Naive thymus-derived CD4-positive, alpha-beta T cell (primary cell): Measurements from ENCODE around the gene CSTPP1. TPM values are rescaled to one million over a fixed set of nuclear protein-coding genes. Genes with fewer than 3 reads are reported as not detected.

ENCODE experiments used
- ATAC-seq: fragments of 150-1000 bp; cut with Tn5 transposase; 2 replicates; pipeline ENCODE4 v1.10.0; 2021; ENCODE audit warnings: mild to moderate bottlenecking, moderate library complexity
- CTCF ChIA-PET: fragments of 350-600 bp; sonication (Branson Sonifier 250); formaldehyde crosslinking; loops from one replicate; lab custom pipeline; 2021; ENCODE audit warnings: antibody characterized with exemption; lab: Charles Lee
- POLR2A ChIA-PET: fragments of 350-600 bp; sonication (Branson Sonifier 250); formaldehyde crosslinking; loops from one replicate; lab custom pipeline; 2021; ENCODE audit warnings: antibody characterized with exemption, inconsistent platforms; lab: Charles Lee
- DNase-seq, 9 donors: peaks; one replicate each; pipeline versions ENCODE4 v3.0.0 to v3.0.0-alpha.2; 2020 to 2022; ENCODE audit warnings: mixed read lengths in 1 of 9
- H3K27ac ChIP-seq: one replicate; pipeline ENCODE4 v1.7.0; 2013; ENCODE audit warnings: mild to moderate bottlenecking, low read depth, low read length, moderate library complexity
- H3K27me3 ChIP-seq, 2 donors: one replicate each; pipeline ENCODE4 v1.7.0; 2013; ENCODE audit warnings: low read length in 2 of 2, mild to moderate bottlenecking in 2 of 2, moderate library complexity in 2 of 2; ENCODE audit not compliant: control insufficient read depth in 2 of 2, insufficient read depth in 2 of 2
- H3K36me3 ChIP-seq, 3 experiments: 1 replicate in 2 of 3; 2 replicates in 1 of 3; pipeline ENCODE4 v1.7.0; 2013; ENCODE audit warnings: low read length in 3 of 3, mild to moderate bottlenecking in 3 of 3, moderate library complexity in 1 of 3; ENCODE audit not compliant: insufficient read depth in 3 of 3, control insufficient read depth in 2 of 3
- H3K4me1 ChIP-seq, 2 donors: one replicate each; pipeline ENCODE4 v1.7.0; 2013; ENCODE audit warnings: low read length in 2 of 2, mild to moderate bottlenecking in 2 of 2, moderate library complexity in 1 of 2; ENCODE audit not compliant: control insufficient read depth in 2 of 2, insufficient read depth in 2 of 2
- H3K4me3 ChIP-seq: 2 replicates; pipeline ENCODE4 v1.7.0; 2013; ENCODE audit warnings: mild to moderate bottlenecking, low read length
- H3K9me3 ChIP-seq, 3 experiments: 1 replicate in 2 of 3; 2 replicates in 1 of 3; pipeline ENCODE4 v1.7.0; 2013; ENCODE audit warnings: low read length in 3 of 3; ENCODE audit not compliant: control insufficient read depth in 2 of 3
- H3K27ac Mint-ChIP-seq, 9 donors: one replicate each; pipeline ENCODE4 v1.8.0; 2020 to 2022; ENCODE audit warnings: mixed read lengths in 9 of 9, mild to moderate bottlenecking in 8 of 9, moderate library complexity in 5 of 9, inconsistent platforms in 2 of 9
- H3K27me3 Mint-ChIP-seq, 5 donors: one replicate each; pipeline ENCODE4 v1.8.0; 2021 to 2022; ENCODE audit warnings: mixed read lengths in 5 of 5, mild to moderate bottlenecking in 1 of 5
- H3K36me3 Mint-ChIP-seq, 5 donors: one replicate each; pipeline ENCODE4 v1.8.0; 2020 to 2022; ENCODE audit warnings: mixed read lengths in 5 of 5, mild to moderate bottlenecking in 3 of 5, inconsistent platforms in 1 of 5
- H3K4me1 Mint-ChIP-seq, 7 donors: one replicate each; pipeline ENCODE4 v1.8.0; 2020 to 2022; ENCODE audit warnings: mixed read lengths in 7 of 7, mild to moderate bottlenecking in 3 of 7, inconsistent platforms in 1 of 7
- H3K4me3 Mint-ChIP-seq, 10 donors: one replicate each; pipeline ENCODE4 v1.8.0; 2020 to 2022; ENCODE audit warnings: mild to moderate bottlenecking in 10 of 10, mixed read lengths in 10 of 10, moderate library complexity in 6 of 10, inconsistent platforms in 2 of 10
- H3K9me3 Mint-ChIP-seq, 11 donors: one replicate each; pipeline ENCODE4 v1.8.0; 2020 to 2022; ENCODE audit warnings: mixed read lengths in 11 of 11, mild to moderate bottlenecking in 4 of 11, inconsistent platforms in 1 of 11, moderate library complexity in 1 of 11
- intact Hi-C, 2 donors: fragments of 100-400 bp; cut with micrococcal nuclease; formaldehyde crosslinking; loops; one replicate each; pipeline ENCODE4 v1.15.1; 2023
- polyA plus RNA-seq, 2 donors: library from polyadenylated mRNA; unstranded; fragments of 300-500 nt; fragmentation: Illumina TruSeq; gene quantifications; one replicate each; pipeline ENCODE4 v1.2.3, GENCODE V29; 2021
- total RNA-seq, 6 experiments: library from RNA in 5 of 6; stranded (reverse) in 5 of 6; gene quantifications; 1 replicate in 5 of 6; 2 replicates in 1 of 6; pipeline ENCODE4 v1.2.3 and lab custom pipeline; 2021 to 2026

CSTPP1 gene
- total and polyA plus RNA-seq, 7 experiments from 2014 or later = 9.3 to 18.6 (median 16.1) TPM

- Mint-ChIP-seq H3K27me3 (peaks cover 0 to 4% (median 0%) of the 10 kb centered on the region in 5 donors), H3K4me3 (no peak overlapping the region), H3K27ac (no peak overlapping the region), H3K4me1 (no peaks in the 10 kb centered on the region), H3K9me3 (peaks cover 0 to 2% (median 0%) of the 10 kb centered on the region in 11 donors), H3K36me3 (no peaks in the 10 kb centered on the region)
- Histone ChIP-seq H3K9me3 (no peaks in the 10 kb centered on the region), H3K4me3 (no peak overlapping the region), H3K27me3 (no peaks in the 10 kb centered on the region), H3K27ac (no peak overlapping the region), H3K4me1 (no peaks in the 10 kb centered on the region), H3K36me3 (no peaks in the 10 kb centered on the region)
- intact Hi-C loops = no loop called here
- ATAC-seq (no peak), DNase-seq (no peak)
- ChIA-PET CTCF (no interaction called here), POLR2A (no interaction called here)
These were observed 38.0 kb upstream of the CSTPP1 start for GRCh38 chr11:46898396-46899095.

DNA sequence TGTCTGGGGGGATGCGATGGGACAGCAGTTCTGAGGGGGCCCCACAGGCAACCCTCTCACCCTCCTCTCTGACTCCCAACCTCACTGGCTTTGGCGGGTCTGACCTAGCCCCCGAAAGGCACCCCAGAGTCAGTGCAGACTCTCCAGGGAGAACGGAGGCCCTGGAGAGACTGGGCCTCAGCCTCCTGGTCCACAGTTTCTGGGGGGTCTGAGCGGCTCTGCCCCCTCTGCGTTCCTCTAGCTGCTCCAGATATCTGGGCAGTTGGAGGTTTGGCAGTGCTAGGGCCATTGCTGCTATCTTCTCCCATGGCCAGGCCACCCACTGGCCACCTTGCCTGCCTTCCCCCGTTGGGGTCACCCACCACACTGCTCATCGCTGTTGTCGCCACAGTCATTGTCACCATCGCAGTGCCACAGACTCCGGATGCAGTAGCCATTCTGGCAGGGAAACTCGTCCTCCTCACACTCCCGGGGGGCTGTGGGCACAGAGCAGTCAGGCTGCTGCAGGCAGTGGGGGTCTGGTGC lies 37.0 kb upstream of the CSTPP1 start:
- no peaks in the 10 kb centered on the region for H3K4me1 Mint-ChIP-seq
- Histone ChIP-seq H3K27me3 (no peaks in the 10 kb centered on the region), H3K4me3 (no peak overlapping the region), H3K27ac (no peak overlapping the region), H3K9me3 (no peaks in the 10 kb centered on the region), H3K36me3 (no peaks in the 10 kb centered on the region), H3K4me1 (no peaks in the 10 kb centered on the region)
- peaks cover 0 to 5% (median 4%) of the 10 kb centered on the region in 5 donors for H3K27me3 Mint-ChIP-seq
- intact Hi-C loops = no loop called here
- ChIA-PET POLR2A (no interaction called here), CTCF (no interaction called here)
- no peak overlapping the region for H3K4me3 Mint-ChIP-seq
- ATAC-seq (no peak), DNase-seq (no peak)
- H3K36me3 Mint-ChIP-seq = no peaks in the 10 kb centered on the region
- peaks cover 0 to 2% (median 0%) of the 10 kb centered on the region in 11 donors for H3K9me3 Mint-ChIP-seq
- no peak overlapping the region for H3K27ac Mint-ChIP-seq

GRCh38 chr11:46900091-46900746 lies 36.3 kb upstream of the CSTPP1 start:
- DNase-seq (no peak), ATAC-seq (no peak)
- Mint-ChIP-seq H3K27me3 (peaks cover 0 to 5% (median 4%) of the 10 kb centered on the region in 5 donors), H3K4me1 (no peaks in the 10 kb centered on the region), H3K27ac (no peak overlapping the region), H3K36me3 (no peaks in the 10 kb centered on the region), H3K4me3 (no peak overlapping the region), H3K9me3 (peaks cover 0 to 2% (median 0%) of the 10 kb centered on the region in 11 donors)
- intact Hi-C loops = no loop called here
- H3K27ac ChIP-seq = no peak overlapping the region
- H3K4me1 ChIP-seq = no peaks in the 10 kb centered on the region
- no peaks in the 10 kb centered on the region for H3K9me3 ChIP-seq
- ChIA-PET CTCF (no interaction called here), POLR2A (no interaction called here)
- H3K4me3 ChIP-seq = no peak overlapping the region
- H3K27me3 ChIP-seq = no peaks in the 10 kb centered on the region
- H3K36me3 ChIP-seq = no peaks in the 10 kb centered on the region

GRCh38 chr11:46901156-46901555 lies 35.4 kb upstream of the CSTPP1 start:
- no peaks in the 10 kb centered on the region for H3K4me1 ChIP-seq
- H3K27me3 ChIP-seq = no peaks in the 10 kb centered on the region
- intact Hi-C loops = no loop called here
- H3K9me3 ChIP-seq = no peaks in the 10 kb centered on the region
- Mint-ChIP-seq H3K27me3 (peaks cover 0 to 8% (median 4%) of the 10 kb centered on the region in 5 donors), H3K4me3 (no peak overlapping the region), H3K4me1 (no peaks in the 10 kb centered on the region), H3K9me3 (peaks cover 0 to 3% (median 0%) of the 10 kb centered on the region in 11 donors), H3K36me3 (no peaks in the 10 kb centered on the region), H3K27ac (no peak overlapping the region)
- ChIA-PET POLR2A (no interaction called here), CTCF (no interaction called here)
- H3K27ac ChIP-seq = no peak overlapping the region
- ATAC-seq (no peak), DNase-seq (no peak)
- H3K4me3 ChIP-seq = no peak overlapping the region
- no peaks in the 10 kb centered on the region for H3K36me3 ChIP-seq

DNA sequence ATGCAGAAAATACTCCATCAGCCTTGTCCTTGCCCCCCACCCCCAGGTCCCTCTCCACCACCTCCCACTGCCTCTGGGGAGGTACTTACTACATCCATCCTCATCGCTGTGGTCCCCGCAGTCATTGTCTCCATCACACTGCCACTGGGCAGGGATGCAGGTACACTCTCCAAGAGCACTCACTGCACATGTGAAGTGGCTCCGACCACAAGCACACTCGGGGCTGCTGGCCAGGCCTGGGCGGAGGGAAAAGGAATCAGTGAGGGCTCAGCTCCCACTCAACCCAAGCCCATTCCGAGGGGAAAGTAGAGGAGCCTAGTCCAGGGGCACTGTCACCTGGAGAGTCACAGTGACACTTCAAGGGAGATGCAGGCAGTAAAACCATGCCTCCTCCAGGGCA lies 33.9 kb upstream of the CSTPP1 start:
- Mint-ChIP-seq H3K9me3 (peaks cover 0 to 3% (median 0%) of the 10 kb centered on the region in 11 donors), H3K4me3 (no peak overlapping the region), H3K4me1 (no peaks in the 10 kb centered on the region), H3K27ac (no peak overlapping the region), H3K27me3 (peaks cover 0 to 20% (median 4%) of the 10 kb centered on the region in 5 donors), H3K36me3 (no peaks in the 10 kb centered on the region)
- CTCF ChIA-PET = no interaction called here
- ATAC-seq = no peak
- Histone ChIP-seq H3K27me3 (no peaks in the 10 kb centered on the region), H3K4me1 (no peaks in the 10 kb centered on the region), H3K4me3 (no peak overlapping the region), H3K36me3 (no peaks in the 10 kb centered on the region), H3K27ac (no peak overlapping the region), H3K9me3 (no peaks in the 10 kb centered on the region)
- no peak for DNase-seq
- intact Hi-C loops = no loop called here
- POLR2A ChIA-PET = no interaction called here

DNA sequence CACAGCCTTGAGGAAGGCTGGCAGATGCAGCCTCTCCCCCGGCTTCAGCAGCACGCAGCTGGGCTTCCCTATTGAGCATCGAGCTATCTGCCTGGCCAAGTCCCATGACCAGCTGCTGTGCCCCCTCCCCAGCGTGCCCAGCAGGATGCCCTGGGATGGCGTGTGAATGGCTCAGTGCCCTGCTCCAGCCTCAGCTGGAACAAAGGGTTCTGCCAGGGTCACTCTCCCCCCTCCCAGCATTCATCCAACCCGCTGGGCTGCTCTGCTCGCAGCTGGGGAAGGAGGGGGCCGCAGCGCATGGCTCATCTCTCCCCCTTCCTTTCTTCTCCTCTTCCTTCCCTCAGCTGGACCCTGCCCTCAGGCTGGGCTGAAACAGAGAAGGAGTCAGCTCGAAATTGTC lies 32.7 kb upstream of the CSTPP1 start:
- no peak overlapping the region for H3K4me3 Mint-ChIP-seq
- no peaks in the 10 kb centered on the region for H3K36me3 ChIP-seq
- POLR2A ChIA-PET = no interaction called here
- ATAC-seq (no peak), DNase-seq (no peak)
- CTCF ChIA-PET = no interaction called here
- no peaks in the 10 kb centered on the region for H3K4me1 ChIP-seq
- no peak overlapping the region for H3K4me3 ChIP-seq
- H3K27ac Mint-ChIP-seq = no peak overlapping the region
- H3K36me3 Mint-ChIP-seq = no peaks in the 10 kb centered on the region
- peaks cover 0 to 3% (median 0%) of the 10 kb centered on the region in 11 donors for H3K9me3 Mint-ChIP-seq
- H3K4me1 Mint-ChIP-seq = no peaks in the 10 kb centered on the region
- no peaks in the 10 kb centered on the region for H3K9me3 ChIP-seq
- H3K27me3 ChIP-seq = no peaks in the 10 kb centered on the region
- peaks cover under 1 to 25% (median 2%) of the 10 kb centered on the region in 5 donors for H3K27me3 Mint-ChIP-seq
- no peak overlapping the region for H3K27ac ChIP-seq
- intact Hi-C loops = no loop called here
